Right lobe of liver (tissue), 6 donors: ENCODE data around the gene TMEM143. TPM values are rescaled to one million over a fixed set of nuclear protein-coding genes. Genes with fewer than 3 reads are reported as not detected.
A peak's percentile ranks its signal among the peaks of the same experiment; 100 is the strongest.

Experiments
- ATAC-seq, 4 donors: fragments of 200-7000 bp; cut with Tn5 transposase; one replicate each; pipeline ENCODE4 v1.9.1; 2020; ENCODE audit warnings: mild to moderate bottlenecking in 4 of 4, moderate library complexity in 4 of 4
- DNase-seq, 3 donors: peaks; one replicate each; pipeline ENCODE4 v3.0.0-alpha.2; 2020
- H3K27ac ChIP-seq, 3 donors: fragments of 200-600 bp; one replicate each; pipeline ENCODE4 v1.8.0; 2022
- H3K27me3 ChIP-seq, 2 donors: fragments of 200-600 bp; one replicate each; pipeline ENCODE4 v1.8.0; 2022
- H3K36me3 ChIP-seq, 4 donors: fragments of 200-600 bp; sonication (generic) in 1 of 4; one replicate each; pipeline versions ENCODE4 v1.5.1 to v1.8.0; 2017 to 2022; ENCODE audit warnings: control low read depth in 1 of 4
- H3K4me1 ChIP-seq, 4 donors: fragments of 200-600 bp; sonication (generic) in 1 of 4; one replicate each; pipeline versions ENCODE4 v1.5.1 to v1.8.0; 2017 to 2022; ENCODE audit warnings: control low read depth in 1 of 4
- H3K4me3 ChIP-seq, 3 donors: fragments of 200-600 bp; one replicate each; pipeline ENCODE4 v1.8.0; 2022
- H3K9me3 ChIP-seq, 4 donors: fragments of 200-600 bp; sonication (generic) in 1 of 4; one replicate each; pipeline versions ENCODE4 v1.5.1 to v1.8.0; 2017 to 2022; ENCODE audit warnings: control low read depth in 1 of 4
- POLR2A ChIP-seq: fragments of 450-650 bp; IDR thresholded peaks from one replicate; pipeline ENCODE4 v1.6.1; 2017; ENCODE audit warnings: antibody characterized with exemption, mild to moderate bottlenecking
- WGBS: methylation state at CpG from one replicate; pipeline ENCODE4 v1.1.6; 2018; ENCODE audit warnings: low coverage, low lambda C conversion rate; ENCODE audit not compliant: insufficient coverage; ENCODE audit errors: missing lambda C conversion rate; 5-methylcytosine and 5-hydroxymethylcytosine counted together
- intact Hi-C, 2 donors: fragments of 100-400 bp; cut with DNase I; formaldehyde crosslinking; loops; one replicate each; pipeline versions ENCODE4 v1.11.2 to v1.14.1; 2022
- total RNA-seq, 6 experiments: library from RNA; depleted of rRNA in 2 of 6; stranded (reverse); fragments of >200 nt in 2 of 6; fragmentation: NEBNext Ultra II Directional in 3 of 6; extraction: Animal tissue kit (Norgen Biotek cat#: 25700) in 3 of 6; gene quantifications; one replicate each; pipeline versions ENCODE4 v1.1.0 to v1.2.4, GENCODE V29; 2016 to 2023
- TF ChIP-seq, protein P1 (sequence below), 4 donors: fragments of 200-600 bp in 3 of 4; fragments of 450-650 bp in 1 of 4; IDR thresholded peaks; one replicate each; pipeline versions ENCODE4 v1.5.1 to v1.8.0; 2016 to 2022; ENCODE audit warnings: antibody characterized with exemption in 4 of 4, mild to moderate bottlenecking in 2 of 4
- donor health status: DM: no; HTN: yes; CAD: no.
- donor health status: DM: no; HTN: no; CAD: no.
- donor health status: DM: no; HTN: no; CAD: no.
- donor health status: DM: no; HTN: yes; CAD: no.
- donor health status: DM: no; HTN: yes; CAD: no.

The TMEM143 gene
- total RNA-seq, 6 experiments from 2014 or later = 6.5 to 15.1 (median 9.8) TPM

DNA sequence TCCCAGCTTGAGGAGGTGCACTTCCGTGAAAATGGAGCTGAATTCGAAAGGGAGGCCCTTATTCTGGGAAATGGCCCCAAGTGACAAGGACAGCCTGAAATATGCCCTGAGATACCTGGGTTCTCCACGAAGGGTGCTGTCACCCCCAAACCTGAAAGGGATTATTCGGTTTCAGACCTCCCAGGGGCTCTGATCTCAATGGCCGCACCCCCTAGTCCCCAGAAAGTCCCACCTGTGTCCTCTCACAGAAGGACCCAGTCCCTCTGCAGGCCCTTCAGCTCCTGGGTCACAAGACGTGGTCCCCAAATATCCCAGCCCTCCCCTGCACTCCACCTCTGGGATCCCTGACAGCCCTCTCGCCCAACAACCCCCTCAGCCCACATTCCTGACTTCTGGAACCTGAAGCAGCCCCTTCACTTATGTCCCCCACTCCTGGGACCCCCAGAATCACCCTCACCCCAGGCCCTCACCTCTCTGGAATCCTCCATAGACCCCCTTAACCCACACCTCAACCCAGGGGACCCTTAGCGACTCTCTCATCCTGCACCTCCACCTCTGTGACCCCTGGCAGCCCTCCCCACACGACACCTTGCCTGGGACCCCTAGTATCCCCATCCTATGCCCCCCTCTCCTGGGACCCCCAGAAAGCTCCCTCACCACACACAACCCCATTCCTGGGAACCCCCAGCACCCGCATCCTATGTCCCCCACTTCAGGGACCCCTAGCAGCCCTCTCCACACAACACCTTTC is 1.0 kb upstream of the TMEM143 start:
- peak overlapping the region; percentile 27 to 65 (median 63) for H3K4me3 ChIP-seq
- H3K27me3 ChIP-seq = no peaks in the 10 kb centered on the region
- WGBS = 66% methylated on average over 8 of the region's 10 CpGs
- no peaks in the 10 kb centered on the region for H3K9me3 ChIP-seq
- peaks cover 0 to 3% (median 0%) of the 10 kb centered on the region in 4 donors for H3K4me1 ChIP-seq
- intact Hi-C loops = no loop called here
- no peak for TF ChIP-seq POLR2A
- TF ChIP-seq, protein P1, sequence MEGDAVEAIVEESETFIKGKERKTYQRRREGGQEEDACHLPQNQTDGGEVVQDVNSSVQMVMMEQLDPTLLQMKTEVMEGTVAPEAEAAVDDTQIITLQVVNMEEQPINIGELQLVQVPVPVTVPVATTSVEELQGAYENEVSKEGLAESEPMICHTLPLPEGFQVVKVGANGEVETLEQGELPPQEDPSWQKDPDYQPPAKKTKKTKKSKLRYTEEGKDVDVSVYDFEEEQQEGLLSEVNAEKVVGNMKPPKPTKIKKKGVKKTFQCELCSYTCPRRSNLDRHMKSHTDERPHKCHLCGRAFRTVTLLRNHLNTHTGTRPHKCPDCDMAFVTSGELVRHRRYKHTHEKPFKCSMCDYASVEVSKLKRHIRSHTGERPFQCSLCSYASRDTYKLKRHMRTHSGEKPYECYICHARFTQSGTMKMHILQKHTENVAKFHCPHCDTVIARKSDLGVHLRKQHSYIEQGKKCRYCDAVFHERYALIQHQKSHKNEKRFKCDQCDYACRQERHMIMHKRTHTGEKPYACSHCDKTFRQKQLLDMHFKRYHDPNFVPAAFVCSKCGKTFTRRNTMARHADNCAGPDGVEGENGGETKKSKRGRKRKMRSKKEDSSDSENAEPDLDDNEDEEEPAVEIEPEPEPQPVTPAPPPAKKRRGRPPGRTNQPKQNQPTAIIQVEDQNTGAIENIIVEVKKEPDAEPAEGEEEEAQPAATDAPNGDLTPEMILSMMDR (IDR thresholded peaks at IDR 0.05) = no peak
- DNase-seq = peak in 1 of 3 donors; percentile 54
- H3K36me3 ChIP-seq = no peaks in the 10 kb centered on the region
- ATAC-seq = no peak
- H3K27ac ChIP-seq = no peak overlapping the region

DNA sequence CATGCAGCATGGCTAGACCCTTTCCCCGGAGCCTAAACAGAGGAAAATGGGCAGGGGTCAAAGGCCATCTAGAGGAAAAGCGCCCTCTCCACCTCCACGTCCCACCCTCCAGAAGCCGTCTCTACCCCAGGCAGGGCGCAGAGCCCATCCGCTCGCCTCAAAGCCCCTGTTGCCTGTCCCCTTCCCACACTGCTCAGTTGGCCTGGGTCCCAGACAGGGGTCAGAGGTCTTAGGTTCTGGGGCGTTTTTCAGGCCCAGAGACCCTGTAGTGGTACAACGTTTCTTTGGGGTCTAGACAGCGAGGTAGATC is 285 bp downstream of the TMEM143 start:
- Histone ChIP-seq H3K36me3 (no peaks in the 10 kb centered on the region), H3K9me3 (no peaks in the 10 kb centered on the region), H3K4me3 (peak overlapping the region; percentile 59 to 65 (median 63)), H3K27ac (peak overlapping the region; percentile 80 to 93 (median 91)), H3K4me1 (peaks cover 0 to 3% (median 0%) of the 10 kb centered on the region in 4 donors), H3K27me3 (no peaks in the 10 kb centered on the region)
- ATAC-seq (peak; percentile 33 to 49 (median 43)), DNase-seq (peak; percentile 69 to 81 (median 74))
- intact Hi-C loops = no loop called here
- TF ChIP-seq POLR2A = no peak
- TF ChIP-seq, protein P1 (IDR thresholded peaks at IDR 0.05) = no peak
- WGBS = 0% methylated on average over 6 of the region's 10 CpGs

DNA sequence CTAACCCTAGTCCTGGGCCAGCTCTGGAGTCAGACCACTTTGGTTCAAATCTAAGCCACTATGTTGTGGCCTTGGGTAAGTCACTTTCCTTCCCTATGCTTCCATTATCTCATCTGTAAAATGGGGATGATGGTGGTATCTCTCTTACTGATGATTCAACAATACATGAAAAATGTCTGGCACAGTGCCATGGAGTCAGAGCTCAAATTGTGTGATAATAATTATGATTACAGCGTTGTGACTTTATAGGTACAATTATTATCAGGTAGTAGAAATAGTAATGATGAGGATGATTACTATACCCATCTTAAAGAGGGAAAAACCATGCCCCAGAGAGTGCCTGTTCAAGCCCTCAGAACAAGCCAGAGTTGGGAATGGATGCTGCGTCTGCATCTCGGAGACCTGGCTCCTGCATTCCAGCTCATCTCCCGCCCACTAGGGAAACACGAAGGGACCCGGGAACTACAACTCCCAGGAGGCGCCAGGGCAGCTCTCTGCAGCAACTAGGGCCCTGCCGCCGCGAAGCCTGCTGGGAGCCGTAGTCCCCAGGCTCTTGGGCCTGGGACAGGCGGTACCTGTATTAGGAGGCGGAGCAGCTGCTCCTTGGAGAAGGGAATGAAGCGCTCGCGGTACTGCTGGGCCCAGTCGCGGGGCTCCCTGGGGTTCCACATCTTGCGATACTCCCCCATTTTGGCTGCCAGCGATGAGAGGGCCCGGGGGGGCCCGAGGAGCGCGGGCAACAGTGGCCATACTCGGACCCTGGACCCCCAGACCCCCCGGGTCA is 832 bp downstream of the TMEM143 start:
- ATAC-seq (peak; percentile 86 to 91 (median 90)), DNase-seq (peak; percentile 97 to 98 (median 98))
- Histone ChIP-seq H3K4me3 (peak overlapping the region; percentile 59 to 65 (median 63)), H3K4me1 (peaks cover 0 to 3% (median 0%) of the 10 kb centered on the region in 4 donors), H3K9me3 (no peaks in the 10 kb centered on the region), H3K27ac (peak overlapping the region; percentile 80 to 93 (median 91)), H3K27me3 (no peaks in the 10 kb centered on the region), H3K36me3 (no peaks in the 10 kb centered on the region)
- intact Hi-C loops = no loop called here
- TF ChIP-seq POLR2A = peak; percentile 78
- TF ChIP-seq, protein P1 (IDR thresholded peaks at IDR 0.05) = peak in 1 of 4 donors; percentile 9
- 50% methylated on average over 2 of the region's 26 CpGs for WGBS

DNA sequence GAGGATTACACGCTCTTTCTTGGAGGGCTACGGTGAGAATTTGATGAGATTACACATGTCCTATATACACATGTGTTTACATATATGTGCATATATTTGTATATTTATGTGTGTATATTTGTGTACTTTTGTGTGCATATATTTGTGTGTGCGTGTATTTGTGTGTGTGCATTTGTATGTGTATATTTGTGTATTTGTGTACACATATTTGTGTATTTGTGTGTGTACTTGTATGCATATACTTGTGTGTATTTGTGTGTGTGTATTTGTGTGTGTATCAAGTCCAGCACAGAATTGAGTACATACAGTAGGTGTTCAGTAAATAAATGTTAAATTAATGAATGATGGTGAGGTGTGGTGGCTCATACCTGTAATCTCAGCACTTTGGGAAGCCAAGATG is 1.8 kb downstream of the TMEM143 start:
- TF ChIP-seq, protein P1 (IDR thresholded peaks at IDR 0.05) = no peak
- no peak for TF ChIP-seq POLR2A
- Histone ChIP-seq H3K27ac (no peak overlapping the region), H3K27me3 (no peaks in the 10 kb centered on the region), H3K36me3 (no peaks in the 10 kb centered on the region), H3K9me3 (no peaks in the 10 kb centered on the region), H3K4me3 (no peak overlapping the region), H3K4me1 (peaks cover 0 to 3% (median 0%) of the 10 kb centered on the region in 4 donors)
- no peak for DNase-seq
- ATAC-seq = no peak
- intact Hi-C loops = no loop called here
- WGBS = 96% methylated on average over 3 of the region's 3 CpGs
